ENCODE measurements around the gene BIRC7.

BIRC7 gene

GRCh38 chr20:63265891-63266515 is 30.3 kb downstream of the BIRC7 start:
- DNase-seq (ENCODE audit: low read depth) = no peak

- no peak for DNase-seq (ENCODE audit: low read depth)
Observed at GRCh38 chr20:63267691-63268090, 32.0 kb downstream of the BIRC7 start.

GRCh38 chr20:63268256-63268655 is 32.6 kb downstream of the BIRC7 start:
- no peak for DNase-seq (ENCODE audit: low read depth)

- DNase-seq (ENCODE audit: low read depth) = no peak
Observed at GRCh38 chr20:63268671-63269439, 33.1 kb downstream of the BIRC7 start.

GRCh38 chr20:63269724-63270123 is 34.0 kb downstream of the BIRC7 start:
- DNase-seq (ENCODE audit: low read depth) = no peak

GRCh38 chr20:63270606-63271325 is 35.1 kb downstream of the BIRC7 start:
- DNase-seq (ENCODE audit: low read depth) = no peak

- peak; percentile 50 for DNase-seq (ENCODE audit: low read depth)
Observed at GRCh38 chr20:63272105-63273058, 36.7 kb downstream of the BIRC7 start, which contains the start of gene ARFGAP1. ARFGAP1 (plus strand) TSS chr20:63272813; CDS start chr20:63275581, 2,768 bp downstream.

GRCh38 chr20:63273059-63273579 is 37.4 kb downstream of the BIRC7 start:
- DNase-seq (ENCODE audit: low read depth) = no peak

GRCh38 chr20:63273635-63274380 is 38.1 kb downstream of the BIRC7 start:
- DNase-seq (ENCODE audit: low read depth) = peak; percentile 42

GRCh38 chr20:63274381-63275228 is 38.9 kb downstream of the BIRC7 start:
- no peak for DNase-seq (ENCODE audit: low read depth)

- DNase-seq (ENCODE audit: low read depth) = no peak
Observed at GRCh38 chr20:63275825-63276224, 40.1 kb downstream of the BIRC7 start.

- no peak for DNase-seq (ENCODE audit: low read depth)
Observed at GRCh38 chr20:63276956-63277355, 41.3 kb downstream of the BIRC7 start.

- no peak for DNase-seq (ENCODE audit: low read depth)
Observed at GRCh38 chr20:63277466-63278272, 42.0 kb downstream of the BIRC7 start.

GRCh38 chr20:63278661-63279060 is 43.0 kb downstream of the BIRC7 start:
- no peak for DNase-seq (ENCODE audit: low read depth)

GRCh38 chr20:63279931-63280330 is 44.2 kb downstream of the BIRC7 start:
- DNase-seq (ENCODE audit: low read depth) = no peak

- no peak for DNase-seq (ENCODE audit: low read depth)
Observed at GRCh38 chr20:63280371-63280770, 44.7 kb downstream of the BIRC7 start.

- no peak for DNase-seq (ENCODE audit: low read depth)
Observed at GRCh38 chr20:63280929-63281545, 45.3 kb downstream of the BIRC7 start.

All from HS-27A (cell line).